Sigmoid colon (tissue), 4 donors: ENCODE results near the gene HEMGN.

Experiments
- CTCF ChIP-seq, 4 experiments: fragments of 450-650 bp in 3 of 4; fragments of 200-600 bp in 1 of 4; IDR thresholded peaks; one replicate each; pipeline ENCODE4 v1.5.1; 2016 to 2019; ENCODE audit warnings: antibody characterized with exemption in 4 of 4, mild to moderate bottlenecking in 3 of 4, moderate library complexity in 2 of 4
- EP300 ChIP-seq, 4 donors: sonication (generic); formaldehyde crosslinking; IDR thresholded peaks; one replicate each; pipeline ENCODE4 v1.6.1; 2017; ENCODE audit warnings: antibody characterized with exemption in 4 of 4
- POLR2A ChIP-seq, 2 donors: fragments of 450-650 bp; IDR thresholded peaks; one replicate each; pipeline ENCODE4 v1.6.1; 2016; ENCODE audit warnings: antibody characterized with exemption in 2 of 2, mild to moderate bottlenecking in 2 of 2, moderate library complexity in 2 of 2
- POLR2AphosphoS5 ChIP-seq, 4 donors: sonication (generic); formaldehyde crosslinking; IDR thresholded peaks; one replicate each; pipeline ENCODE4 v1.6.1; 2017; ENCODE audit warnings: antibody characterized with exemption in 4 of 4

DNA sequence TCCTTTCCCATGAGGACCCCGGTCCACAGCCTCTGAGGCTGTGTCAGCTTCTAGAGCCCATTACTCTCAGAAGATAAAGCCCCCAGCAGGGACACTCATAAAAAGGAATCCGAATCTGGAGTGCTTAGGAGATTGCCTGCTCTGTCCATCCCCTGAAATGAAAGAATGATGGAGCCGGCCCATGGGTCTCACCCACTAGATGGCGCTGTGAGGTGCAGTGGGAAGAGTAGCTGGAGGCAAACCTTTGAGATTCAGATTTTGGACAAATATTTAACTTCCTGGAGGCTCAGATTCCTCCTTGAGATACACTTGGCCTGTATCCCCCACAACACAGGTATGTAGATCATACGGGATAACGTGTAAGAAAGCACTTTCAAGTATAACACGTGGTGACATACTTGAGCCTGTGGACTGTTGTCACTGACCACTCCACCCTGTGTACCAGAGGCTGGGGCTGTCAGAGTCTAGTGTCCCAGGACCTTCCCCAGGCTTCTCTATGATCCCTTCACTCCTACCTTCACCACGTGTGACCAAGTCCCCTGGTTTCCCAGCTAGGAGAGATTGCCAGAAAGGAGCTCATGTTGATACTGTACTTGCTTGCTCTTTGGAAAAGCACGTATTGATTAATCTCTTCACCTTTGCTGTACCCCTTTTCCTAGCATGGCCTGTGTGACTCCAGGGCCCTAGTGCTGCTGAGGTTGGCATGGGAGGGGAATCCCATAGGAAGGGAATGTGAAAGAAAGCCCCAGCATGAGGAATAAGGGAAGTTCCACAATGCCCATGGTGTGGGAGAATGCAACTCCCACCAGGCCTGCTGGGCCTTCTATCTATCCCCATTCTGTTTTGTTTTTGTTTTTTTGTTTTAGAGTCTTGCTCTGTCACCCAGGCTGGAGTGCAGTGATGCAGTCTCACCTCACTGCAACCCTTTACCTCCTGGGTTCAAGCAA is 47.8 kb downstream of the HEMGN start:
- no peak for TF ChIP-seq CTCF (IDR thresholded peaks at IDR 0.05)
- no peak for TF ChIP-seq EP300 (IDR thresholded peaks at IDR 0.05)
- TF ChIP-seq POLR2AphosphoS5 (IDR thresholded peaks at IDR 0.05) = no peak
- TF ChIP-seq POLR2A (IDR thresholded peaks at IDR 0.05) = no peak
